GM18526 (cell line): ENCODE results near the gene AQP12B.
"Not testable (repeated sequence)": the region's sequence is repeated elsewhere in the genome, so short reads cannot be mapped to it uniquely, and the experiment has no call there.

Experiments
- POLR2A ChIP-seq: IDR thresholded peaks from 3 replicates; pipeline ENCODE4 v1.6.1; 2011; ENCODE audit not compliant: insufficient read length; ENCODE audit errors: extremely low read depth

Gene AQP12B, protein sequence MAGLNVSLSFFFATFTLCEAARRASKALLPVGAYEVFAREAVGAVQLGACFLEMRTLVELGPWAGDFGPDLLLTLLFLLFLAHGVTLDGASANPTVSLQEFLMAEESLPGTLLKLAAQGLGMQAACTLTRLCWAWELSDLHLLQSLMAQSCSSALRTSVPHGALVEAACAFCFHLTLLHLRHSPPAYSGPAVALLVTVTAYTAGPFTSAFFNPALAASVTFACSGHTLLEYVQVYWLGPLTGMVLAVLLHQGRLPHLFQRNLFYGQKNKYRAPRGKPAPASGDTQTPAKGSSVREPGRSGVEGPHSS

DNA sequence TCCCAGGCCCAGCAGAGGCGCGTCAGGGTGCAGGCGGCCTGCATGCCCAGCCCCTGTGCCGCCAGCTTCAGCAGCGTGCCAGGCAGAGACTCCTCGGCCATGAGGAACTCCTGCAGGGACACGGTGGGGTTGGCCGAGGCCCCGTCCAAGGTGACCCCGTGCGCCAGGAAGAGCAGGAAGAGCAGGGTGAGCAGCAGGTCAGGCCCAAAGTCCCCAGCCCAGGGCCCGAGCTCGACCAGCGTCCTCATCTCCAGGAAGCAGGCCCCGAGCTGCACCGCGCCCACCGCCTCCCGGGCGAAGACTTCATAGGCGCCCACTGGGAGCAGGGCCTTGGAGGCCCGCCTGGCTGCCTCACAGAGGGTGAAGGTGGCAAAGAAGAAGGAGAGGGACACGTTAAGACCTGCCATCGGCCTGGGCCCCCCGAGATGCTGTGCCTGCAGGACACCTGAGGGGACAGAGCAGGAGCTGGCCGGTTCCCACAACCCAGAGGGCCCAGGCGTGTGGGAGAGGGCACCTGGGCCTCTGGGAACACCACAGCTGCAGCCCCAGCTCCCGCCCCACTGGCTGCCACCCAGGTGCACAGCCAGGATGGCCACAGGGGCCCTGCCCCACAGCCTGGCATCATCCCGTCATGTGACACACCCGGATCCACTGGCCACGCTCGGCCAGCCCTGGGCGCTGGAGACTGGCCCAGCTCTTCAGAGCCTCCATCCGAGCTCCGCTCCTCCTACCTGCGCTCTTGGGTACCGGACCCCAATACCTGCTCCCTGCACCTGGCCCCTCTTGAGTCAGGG lies at the start of gene AQP12B:
TSS of gene AQP12B (minus strand) at position 455 of the 794 bp plus-strand sequence. CDS start at position 407, 48 bp downstream.
- TF ChIP-seq POLR2A = not testable (repeated sequence)

- no peak for TF ChIP-seq POLR2A
Observed at GRCh38 chr2:240732184-240732583, 49.5 kb upstream of the AQP12B start.

DNA sequence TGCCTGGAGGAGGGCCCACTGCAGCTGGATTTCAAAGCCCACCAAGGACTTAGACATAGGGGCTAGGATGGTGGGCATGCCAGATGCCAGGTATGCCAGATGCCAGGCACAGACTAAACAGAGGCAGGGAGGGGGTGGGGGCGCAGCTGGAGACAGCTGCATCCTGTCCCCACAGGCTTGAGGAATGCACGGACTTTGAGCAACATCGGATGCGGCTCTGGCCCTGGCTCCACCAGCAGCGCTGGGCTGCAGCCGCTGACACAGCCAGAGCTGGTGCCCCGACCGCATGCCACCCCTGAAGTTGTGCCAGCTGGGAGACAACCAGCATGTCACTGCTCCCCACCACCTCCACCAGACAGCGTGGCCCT lies 48.5 kb upstream of the AQP12B start:
- TF ChIP-seq POLR2A = no peak

DNA sequence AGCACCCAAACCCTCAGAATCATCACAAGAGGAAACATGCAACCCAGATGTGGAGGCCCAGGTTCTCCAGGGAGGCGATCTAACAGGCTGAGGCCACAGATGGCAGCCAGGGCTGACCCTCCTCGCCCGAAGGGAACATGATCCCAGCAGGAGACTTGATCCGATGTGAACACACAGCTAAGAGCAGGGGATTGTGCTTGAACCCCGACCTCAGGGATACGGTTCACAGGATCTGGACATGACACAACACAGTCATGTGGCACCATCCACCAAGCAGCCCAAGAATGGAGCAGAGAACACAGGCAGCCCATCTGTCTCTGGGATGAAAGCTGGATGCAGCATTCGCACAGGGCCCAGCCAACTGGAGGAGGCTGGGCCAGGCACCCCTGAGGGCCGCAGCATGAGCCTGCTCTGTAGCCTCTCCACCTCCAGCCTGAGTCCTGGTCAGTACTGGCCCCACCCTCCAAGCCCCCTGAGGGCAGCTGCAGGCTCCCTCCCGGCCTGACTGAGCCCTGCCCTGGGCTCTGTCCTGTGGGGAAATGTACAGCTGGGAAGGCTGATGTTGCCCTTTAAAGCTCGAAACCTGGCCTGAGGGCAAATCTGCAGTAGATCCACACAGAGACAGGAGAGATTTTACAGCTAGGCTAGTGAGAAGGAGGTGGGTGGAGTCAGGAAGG lies 48.0 kb upstream of the AQP12B start:
- no peak for TF ChIP-seq POLR2A

DNA sequence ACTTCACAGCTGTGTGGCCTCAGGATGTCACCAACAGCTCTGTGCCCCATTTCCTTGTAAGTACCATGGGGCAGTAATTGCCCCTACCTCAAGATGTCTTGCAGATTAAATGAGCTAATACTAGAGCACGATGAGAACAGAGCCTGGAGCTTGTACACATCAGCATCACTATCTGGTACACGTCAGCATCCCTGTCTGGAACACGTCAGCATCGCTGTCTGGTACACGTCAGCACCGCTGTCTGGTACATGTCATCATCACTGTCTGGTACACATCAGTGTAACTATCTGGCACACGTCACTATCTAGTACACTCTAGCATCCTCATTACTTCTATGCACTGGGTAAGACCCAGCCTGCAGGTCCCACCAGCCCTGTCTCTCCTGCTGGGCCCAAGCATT lies 46.1 kb upstream of the AQP12B start:
- no peak for TF ChIP-seq POLR2A

GRCh38 chr2:240728361-240728760 lies 45.7 kb upstream of the AQP12B start:
- no peak for TF ChIP-seq POLR2A

GRCh38 chr2:240727913-240728312 lies 45.2 kb upstream of the AQP12B start:
- no peak for TF ChIP-seq POLR2A

- TF ChIP-seq POLR2A = no peak
Observed at GRCh38 chr2:240727439-240727838, 44.8 kb upstream of the AQP12B start.

DNA sequence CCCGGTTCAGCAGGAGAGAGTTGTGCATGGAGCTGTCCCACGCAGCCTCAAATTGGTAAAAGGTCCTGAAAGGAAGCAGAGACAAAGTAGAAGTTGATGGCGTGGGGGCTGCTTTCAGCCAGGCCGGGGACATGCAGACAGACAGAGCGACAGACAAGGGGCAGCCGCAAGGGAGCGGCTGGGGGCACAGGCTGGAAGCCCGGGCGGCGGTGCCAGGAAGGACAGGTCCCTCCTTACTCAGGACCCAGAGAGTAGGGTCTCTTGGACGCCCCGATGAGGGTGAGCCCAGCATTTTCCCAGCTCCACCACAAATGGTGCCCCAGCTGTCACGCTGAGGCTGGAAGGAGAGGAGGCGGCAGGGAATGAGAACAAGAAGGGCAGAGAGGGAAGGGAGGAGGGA lies 44.2 kb upstream of the AQP12B start:
- no peak for TF ChIP-seq POLR2A

DNA sequence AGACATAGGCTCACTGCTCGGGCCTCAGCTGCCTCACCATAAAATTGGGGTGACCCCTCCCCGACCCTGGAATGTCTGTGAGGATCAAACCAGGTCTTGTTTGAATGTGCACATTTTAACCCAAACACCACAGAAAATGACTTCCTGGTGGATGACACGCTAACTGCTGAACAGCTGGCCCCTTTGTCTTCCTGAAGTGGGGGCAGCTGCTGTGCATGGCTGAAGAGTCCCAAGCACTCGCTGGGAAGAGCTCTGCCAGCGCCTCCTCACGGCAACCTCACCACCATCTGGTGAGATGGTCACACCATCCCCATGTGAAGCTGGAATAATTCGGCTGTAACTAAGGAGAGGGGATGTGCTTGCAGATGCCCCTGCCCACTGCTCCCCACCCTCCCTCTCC lies 43.0 kb upstream of the AQP12B start:
- no peak for TF ChIP-seq POLR2A

GRCh38 chr2:240725266-240725665 lies 42.6 kb upstream of the AQP12B start:
- TF ChIP-seq POLR2A = no peak

DNA sequence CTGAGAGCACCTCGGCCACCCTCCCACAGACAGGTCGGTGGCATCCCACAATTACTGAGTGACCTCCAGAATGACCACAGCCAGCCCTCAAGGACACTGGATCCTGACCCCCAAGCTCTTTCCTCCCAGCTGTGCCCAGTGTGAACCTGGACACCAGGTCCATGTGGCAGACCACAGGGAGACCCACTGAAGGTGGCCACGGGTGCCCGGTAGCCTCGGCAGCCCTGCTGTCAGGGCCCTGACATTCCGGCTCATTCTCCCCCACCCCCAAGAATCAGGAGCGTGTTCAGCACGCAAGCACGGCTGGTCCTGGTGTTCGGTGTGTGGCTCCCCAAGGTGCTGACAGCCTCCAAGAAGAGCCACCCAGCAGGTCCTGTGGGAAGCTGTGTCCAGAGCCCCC lies 41.7 kb upstream of the AQP12B start:
- no peak for TF ChIP-seq POLR2A

DNA sequence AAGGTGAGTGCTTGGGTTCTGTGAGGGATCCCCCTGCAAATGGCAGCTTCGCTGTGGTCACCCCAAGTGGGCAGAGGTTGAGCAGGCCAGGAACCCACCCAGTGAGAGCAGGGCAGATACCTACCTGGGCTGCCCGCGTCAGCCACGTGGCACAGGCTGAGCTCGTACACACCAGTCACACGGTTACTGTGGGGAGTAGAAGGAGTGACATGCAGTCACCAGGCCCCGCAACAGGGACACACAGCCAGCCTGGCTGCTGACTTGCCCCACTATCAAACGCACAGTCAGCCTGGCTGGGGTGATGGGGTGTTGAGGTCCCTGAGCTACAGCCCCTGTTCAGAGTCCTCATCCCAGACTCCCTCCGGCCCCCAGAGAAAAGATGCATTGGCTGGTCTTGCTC lies 41.2 kb upstream of the AQP12B start:
- TF ChIP-seq POLR2A = no peak

DNA sequence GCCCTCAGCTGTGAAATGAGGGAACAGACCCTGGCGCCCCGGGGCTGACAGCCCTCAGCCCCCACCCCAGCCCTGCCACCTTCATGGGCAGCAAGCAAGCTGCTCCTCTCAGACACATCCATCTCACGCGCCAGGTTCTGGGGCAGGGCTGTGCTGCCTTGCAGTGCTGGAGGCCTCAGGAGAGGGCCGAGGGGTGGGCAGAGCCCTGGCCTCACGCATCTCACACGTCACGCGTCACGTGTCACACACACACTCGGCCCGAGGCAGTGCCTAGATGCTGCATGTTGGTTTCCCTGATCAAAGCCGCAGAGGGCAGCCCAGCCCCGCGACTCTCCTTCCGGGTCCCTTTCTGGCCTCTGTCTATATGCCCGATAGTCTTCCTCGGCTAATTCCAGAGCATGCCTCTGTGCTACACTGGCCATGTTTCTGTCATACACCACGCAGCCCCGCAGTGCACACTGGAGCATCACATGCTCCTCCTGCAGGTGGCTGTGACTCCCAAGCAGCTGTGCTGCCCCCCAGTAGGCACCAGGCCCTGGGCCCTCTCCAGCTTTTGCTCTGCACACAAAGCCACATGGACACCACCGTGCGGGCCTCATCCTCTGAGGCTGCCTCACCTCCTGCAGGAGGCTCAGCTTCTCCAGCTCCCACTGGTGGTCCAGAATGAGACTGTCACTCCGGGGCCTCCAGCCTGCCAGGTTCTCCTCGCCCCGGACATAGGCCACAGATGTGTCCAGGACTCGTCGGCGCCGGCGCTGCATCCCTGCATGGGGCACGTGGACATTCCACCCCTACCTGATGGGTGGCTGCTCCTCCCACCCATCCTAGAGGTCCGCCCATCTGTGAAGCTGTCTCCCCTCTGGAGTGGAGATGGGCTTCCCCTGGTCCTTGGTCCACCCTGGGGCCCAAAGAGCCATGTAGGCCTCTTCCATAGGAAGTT lies 40.4 kb upstream of the AQP12B start:
- no peak for TF ChIP-seq POLR2A

DNA sequence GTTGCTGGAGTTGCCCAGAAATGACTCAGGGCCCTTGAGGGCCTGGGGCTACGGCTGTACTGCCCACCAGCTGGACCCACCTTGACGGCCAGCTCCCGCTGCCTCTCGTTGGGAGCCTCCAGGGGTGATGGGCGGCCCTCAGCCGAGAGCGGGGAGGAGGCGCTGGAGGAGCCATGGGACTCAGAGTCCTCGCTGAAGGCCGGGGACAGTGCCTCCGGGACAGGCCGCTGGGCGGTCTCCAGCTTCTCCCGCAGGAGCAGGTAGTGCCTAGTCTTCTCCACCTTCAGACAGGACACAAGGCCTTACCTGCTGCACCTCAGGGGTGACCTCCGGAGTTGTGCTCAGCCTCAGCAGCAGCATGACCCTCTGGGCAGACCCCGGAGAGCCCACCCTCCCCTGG lies 39.7 kb upstream of the AQP12B start:
- no peak for TF ChIP-seq POLR2A
